Neural cell (in vitro differentiated cells): ENCODE results near the gene PEF1. TPM values are rescaled to one million over a fixed set of nuclear protein-coding genes. Genes with fewer than 3 reads are reported as not detected.

Experiments
- H2AFZ ChIP-seq: fragments of 200-600, 300-800 bp; sonication (generic), shearing (Covaris generic); 2 replicates; pipeline ENCODE4 v1.6.0; 2014; ENCODE audit warnings: low read depth, mild to moderate bottlenecking, antibody characterized with exemption, low read length, moderate library complexity
- H3F3A ChIP-seq: fragments of 200-600 bp; shearing (Covaris generic); 2 replicates; pipeline ENCODE4 v1.6.1; 2016; ENCODE audit warnings: mild to moderate bottlenecking, moderate library complexity, mixed read lengths, antibody characterized with exemption, low read length; ENCODE audit not compliant: insufficient read depth, poor library complexity, severe bottlenecking
- H3K27ac ChIP-seq: fragments of 200-600, 300-800 bp; sonication (generic), shearing (Covaris generic); 2 replicates; pipeline ENCODE4 v1.5.1; 2014; ENCODE audit warnings: mild to moderate bottlenecking, low read length, moderate library complexity
- H3K27me3 ChIP-seq: fragments of 300-800, 200-600 bp; sonication (generic), shearing (Covaris generic); 2 replicates; pipeline ENCODE4 v1.6.0; 2014; ENCODE audit warnings: mild to moderate bottlenecking, low read depth, low read length, moderate library complexity; ENCODE audit not compliant: insufficient read depth
- H3K36me3 ChIP-seq: fragments of 300-800, 200-600 bp; sonication (generic), shearing (Covaris generic); 2 replicates; pipeline ENCODE4 v1.5.1; 2014; ENCODE audit warnings: mild to moderate bottlenecking, antibody characterized with exemption, low read length, moderate library complexity; ENCODE audit not compliant: insufficient read depth
- H3K4me2 ChIP-seq: fragments of 300-800, 200-600 bp; sonication (generic), shearing (Covaris generic); 2 replicates; pipeline ENCODE4 v1.6.0; 2014; ENCODE audit warnings: mild to moderate bottlenecking, low read length
- H3K4me3 ChIP-seq: fragments of 300-800, 200-600 bp; sonication (generic), shearing (Covaris generic); 2 replicates; pipeline ENCODE4 v1.5.1; 2014; ENCODE audit warnings: mild to moderate bottlenecking, low read length, moderate library complexity
- H3K79me2 ChIP-seq: fragments of 200-600 bp; shearing (Covaris generic); replicated peaks from 2 replicates; pipeline ENCODE4 v1.6.0; 2014; ENCODE audit warnings: mild to moderate bottlenecking, low read length, moderate library complexity; ENCODE audit not compliant: insufficient read depth
- H3K9ac ChIP-seq: fragments of 300-800, 200-600 bp; sonication (generic), shearing (Covaris generic); 2 replicates; pipeline ENCODE4 v1.6.1; 2016; ENCODE audit warnings: mild to moderate bottlenecking, low read length, mixed read lengths
- H3K9me2 ChIP-seq: fragments of 200-600 bp; shearing (Covaris generic); 2 replicates; pipeline ENCODE4 v1.6.1; 2016; ENCODE audit warnings: mild to moderate bottlenecking, low read length, mixed read lengths; ENCODE audit not compliant: insufficient read depth
- H3K9me3 ChIP-seq: fragments of 200-600, 300-800 bp; sonication (generic), shearing (Covaris generic); 2 replicates; pipeline ENCODE4 v1.6.1; 2016; ENCODE audit warnings: mild to moderate bottlenecking, mixed run types, low read length, moderate library complexity, mixed read lengths
- H4K20me1 ChIP-seq: fragments of 200-600 bp; shearing (Covaris generic); 2 replicates; pipeline ENCODE4 v1.6.1; 2016; ENCODE audit warnings: mild to moderate bottlenecking, mixed run types; ENCODE audit not compliant: insufficient read depth
- CTCF ChIP-seq: fragments of 450-650 bp; IDR thresholded peaks from 2 replicates; pipeline ENCODE4 v1.5.1; 2014; ENCODE audit warnings: antibody characterized with exemption, mild to moderate bottlenecking, moderate library complexity; ENCODE audit not compliant: poor library complexity, severe bottlenecking
- EP300 ChIP-seq: fragments of 450-650 bp; conservative IDR thresholded peaks from 2 replicates; pipeline ENCODE4 v1.6.1; 2014; ENCODE audit warnings: antibody characterized with exemption, mild to moderate bottlenecking, moderate library complexity; ENCODE audit not compliant: poor library complexity, severe bottlenecking
- EZH2 ChIP-seq: fragments of 200-600, 300-800 bp; shearing (Covaris generic), sonication (generic); IDR thresholded peaks from 2 replicates; pipeline ENCODE4 v1.6.1; 2014; ENCODE audit warnings: antibody characterized with exemption, low read length, borderline replicate concordance, mild to moderate bottlenecking; ENCODE audit not compliant: insufficient read depth, poor library complexity, severe bottlenecking
- MXI1 ChIP-seq: fragments of 450-650 bp; conservative IDR thresholded peaks from 2 replicates; pipeline ENCODE4 v1.6.1; 2014; ENCODE audit warnings: antibody characterized with exemption, mild to moderate bottlenecking; ENCODE audit not compliant: poor library complexity, severe bottlenecking
- POLR2AphosphoS5 ChIP-seq: IDR thresholded peaks from 2 replicates; pipeline ENCODE4 v1.6.1; 2012
- RAD21 ChIP-seq: fragments of 450-650 bp; conservative IDR thresholded peaks from 2 replicates; pipeline ENCODE4 v1.6.1; 2014; ENCODE audit warnings: antibody characterized with exemption, mild to moderate bottlenecking, moderate library complexity
- REST ChIP-seq: IDR thresholded peaks from 2 replicates; pipeline ENCODE4 v1.6.1; 2012; ENCODE audit warnings: borderline replicate concordance
- SMC3 ChIP-seq: fragments of 450-650 bp; conservative IDR thresholded peaks from 2 replicates; pipeline ENCODE4 v1.6.1; 2014; ENCODE audit warnings: antibody characterized with exemption, mild to moderate bottlenecking, moderate library complexity; ENCODE audit not compliant: poor library complexity
- TAF1 ChIP-seq: IDR thresholded peaks from 2 replicates; pipeline ENCODE4 v1.6.1; 2012; ENCODE audit warnings: low read depth
- polyA plus RNA-seq: library from polyadenylated mRNA; depleted of rRNA; stranded (reverse); fragments of >200 nt; gene quantifications from 2 replicates; pipeline ENCODE4 v1.2.3, GENCODE V29; 2014

Gene PEF1
- polyA plus RNA-seq, 1 donor from 2014 or later: 48.2 TPM

DNA sequence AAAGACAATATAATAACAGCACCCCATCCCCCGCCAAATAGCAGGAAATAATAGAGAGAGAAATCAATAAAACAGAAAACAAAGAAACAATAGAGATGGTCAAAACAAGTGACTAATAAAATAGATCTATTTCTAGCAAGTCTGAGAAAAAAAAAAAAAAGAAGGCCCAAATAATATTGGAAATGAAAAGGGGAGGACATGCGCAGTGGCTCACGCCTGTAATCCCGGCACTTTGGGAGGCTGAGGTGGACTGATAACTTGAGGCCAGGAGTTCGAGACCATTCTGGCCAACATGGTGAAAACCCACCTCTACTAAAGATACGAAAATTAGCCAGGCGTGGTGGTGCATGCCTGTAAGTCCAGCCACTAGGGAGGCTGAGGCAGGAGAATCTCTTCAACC, 45.7 kb downstream of the PEF1 start:
- Histone ChIP-seq H3K79me2 (no peaks in the 10 kb centered on the region), H3K9me2 (no peaks in the 10 kb centered on the region), H3K4me3 (no peak overlapping the region), H3K27ac (no peak overlapping the region), H3K9ac (no peak overlapping the region), H4K20me1 (no peaks in the 10 kb centered on the region), H3K36me3 (no peaks in the 10 kb centered on the region), H3K27me3 (no peaks in the 10 kb centered on the region), H2AFZ (no peak overlapping the region), H3F3A (no peaks in the 10 kb centered on the region), H3K9me3 (no peaks in the 10 kb centered on the region), H3K4me2 (no peak overlapping the region)
- no peak for TF ChIP-seq TAF1
- no peak for TF ChIP-seq EZH2
- no peak for TF ChIP-seq SMC3
- TF ChIP-seq EP300: no peak
- TF ChIP-seq RAD21: no peak
- TF ChIP-seq REST: no peak
- no peak for TF ChIP-seq CTCF

DNA sequence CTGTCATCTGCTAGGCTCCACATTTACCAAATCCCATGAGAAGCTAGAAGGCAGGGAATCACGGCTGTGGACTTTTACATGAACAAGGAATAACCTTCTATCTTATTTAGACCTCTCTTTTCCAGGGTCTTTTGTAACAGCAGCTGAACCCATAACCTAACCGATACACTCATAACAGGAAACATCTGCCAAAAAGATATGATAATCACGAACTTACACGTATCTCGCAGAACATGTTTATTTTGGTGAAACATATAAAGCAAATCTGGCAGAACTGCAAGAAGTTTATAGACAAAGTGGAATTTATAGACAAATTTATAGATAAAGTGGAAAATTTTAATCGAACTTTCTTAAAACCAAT, 48.0 kb downstream of the PEF1 start:
- H3K36me3 ChIP-seq: no peaks in the 10 kb centered on the region
- no peaks in the 10 kb centered on the region for H3K9me2 ChIP-seq
- H4K20me1 ChIP-seq: no peaks in the 10 kb centered on the region
- TF ChIP-seq POLR2AphosphoS5 (no peak), REST (no peak), MXI1 (no peak), EZH2 (no peak), EP300 (no peak), CTCF (no peak), TAF1 (no peak), SMC3 (no peak), RAD21 (no peak)
- H3K9me3 ChIP-seq: no peaks in the 10 kb centered on the region
- no peak overlapping the region for H3K4me3 ChIP-seq
- no peaks in the 10 kb centered on the region for H3K27me3 ChIP-seq
- H3K9ac ChIP-seq: no peak overlapping the region
- H3K79me2 ChIP-seq: no peaks in the 10 kb centered on the region
- no peaks in the 10 kb centered on the region for H3F3A ChIP-seq
- no peak overlapping the region for H3K27ac ChIP-seq
- H3K4me2 ChIP-seq: no peak overlapping the region
- H2AFZ ChIP-seq: no peak overlapping the region
